ENCODE results near the gene SAFB2.

The SAFB2 gene

DNA sequence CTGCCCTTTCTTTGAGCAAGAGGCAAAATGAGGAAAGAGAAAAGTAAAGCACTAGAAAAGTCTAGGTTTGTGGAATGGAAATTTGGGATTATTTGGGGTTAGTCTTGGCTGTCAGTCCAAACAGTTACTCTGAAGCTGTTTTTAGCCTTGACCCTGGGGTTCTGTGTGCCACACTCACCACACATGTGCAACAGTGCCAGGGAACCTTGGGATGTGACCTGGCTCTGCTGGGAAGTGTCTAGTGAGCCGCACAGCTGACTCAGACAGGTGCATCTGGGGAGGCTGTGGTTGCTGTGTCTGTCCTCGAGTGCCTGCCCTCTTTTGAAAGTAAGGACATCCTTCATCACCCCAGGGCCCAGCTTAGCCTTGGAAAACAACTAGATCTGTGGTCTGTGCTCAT lies 41.9 kb upstream of the SAFB2 start:
- TF ChIP-seq, protein P1, sequence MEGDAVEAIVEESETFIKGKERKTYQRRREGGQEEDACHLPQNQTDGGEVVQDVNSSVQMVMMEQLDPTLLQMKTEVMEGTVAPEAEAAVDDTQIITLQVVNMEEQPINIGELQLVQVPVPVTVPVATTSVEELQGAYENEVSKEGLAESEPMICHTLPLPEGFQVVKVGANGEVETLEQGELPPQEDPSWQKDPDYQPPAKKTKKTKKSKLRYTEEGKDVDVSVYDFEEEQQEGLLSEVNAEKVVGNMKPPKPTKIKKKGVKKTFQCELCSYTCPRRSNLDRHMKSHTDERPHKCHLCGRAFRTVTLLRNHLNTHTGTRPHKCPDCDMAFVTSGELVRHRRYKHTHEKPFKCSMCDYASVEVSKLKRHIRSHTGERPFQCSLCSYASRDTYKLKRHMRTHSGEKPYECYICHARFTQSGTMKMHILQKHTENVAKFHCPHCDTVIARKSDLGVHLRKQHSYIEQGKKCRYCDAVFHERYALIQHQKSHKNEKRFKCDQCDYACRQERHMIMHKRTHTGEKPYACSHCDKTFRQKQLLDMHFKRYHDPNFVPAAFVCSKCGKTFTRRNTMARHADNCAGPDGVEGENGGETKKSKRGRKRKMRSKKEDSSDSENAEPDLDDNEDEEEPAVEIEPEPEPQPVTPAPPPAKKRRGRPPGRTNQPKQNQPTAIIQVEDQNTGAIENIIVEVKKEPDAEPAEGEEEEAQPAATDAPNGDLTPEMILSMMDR (IDR thresholded peaks at IDR 0.05; ENCODE audit: extremely low read depth, missing control alignments) = no peak
- no peak for DNase-seq (ENCODE audit: low spot score)

GRCh38 chr19:5663904-5664303 lies 41.3 kb upstream of the SAFB2 start:
- no peak for DNase-seq (ENCODE audit: low spot score)
- TF ChIP-seq, protein P1 (IDR thresholded peaks at IDR 0.05; ENCODE audit: extremely low read depth, missing control alignments) = no peak

DNA sequence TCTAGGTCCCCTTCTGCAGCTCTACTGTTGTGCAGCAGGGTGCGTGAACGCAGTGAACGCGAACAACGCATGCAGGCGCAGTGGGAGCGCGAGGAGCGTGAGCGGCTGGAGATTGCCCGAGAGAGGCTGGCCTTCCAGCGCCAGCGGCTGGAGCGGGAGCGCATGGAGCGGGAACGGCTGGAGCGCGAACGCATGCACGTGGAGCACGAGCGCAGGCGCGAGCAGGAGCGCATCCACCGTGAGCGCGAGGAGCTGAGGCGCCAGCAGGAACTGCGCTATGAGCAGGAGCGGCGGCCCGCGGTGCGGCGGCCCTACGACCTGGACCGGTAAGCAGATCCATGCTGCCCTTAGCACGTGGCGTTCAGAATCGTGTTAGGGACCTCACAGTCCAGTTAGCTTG lies 38.9 kb upstream of the SAFB2 start:
- TF ChIP-seq, protein P1 (IDR thresholded peaks at IDR 0.05; ENCODE audit: extremely low read depth, missing control alignments) = no peak
- DNase-seq (ENCODE audit: low spot score) = no peak

- no peak for DNase-seq (ENCODE audit: low spot score)
- TF ChIP-seq, protein P1 (IDR thresholded peaks at IDR 0.05; ENCODE audit: extremely low read depth, missing control alignments) = no peak
Observed at GRCh38 chr19:5655412-5655811, 32.8 kb upstream of the SAFB2 start.

GRCh38 chr19:5654931-5655330 lies 32.4 kb upstream of the SAFB2 start:
- no peak for DNase-seq (ENCODE audit: low spot score)
- TF ChIP-seq, protein P1 (IDR thresholded peaks at IDR 0.05; ENCODE audit: extremely low read depth, missing control alignments) = no peak

DNA sequence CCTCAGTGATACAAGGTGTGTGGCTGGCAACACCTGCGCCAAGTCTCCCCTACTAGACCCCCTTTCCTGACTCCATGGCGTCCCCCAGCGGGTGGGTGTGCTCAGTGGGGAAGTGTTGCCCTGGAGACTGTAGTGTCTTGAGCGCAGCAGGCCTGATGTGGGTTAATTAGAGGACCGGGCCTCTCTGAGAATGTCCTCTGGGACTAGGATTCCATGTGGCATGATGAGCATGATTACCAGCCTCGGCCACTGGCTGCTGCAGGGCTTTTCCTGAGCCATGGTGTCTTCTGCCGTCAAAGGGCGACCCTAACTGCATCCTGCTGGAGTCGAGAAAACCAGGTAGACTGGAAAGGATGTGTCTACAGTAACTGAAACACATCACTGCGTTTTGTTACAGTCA lies 29.7 kb upstream of the SAFB2 start:
- DNase-seq (ENCODE audit: low spot score) = no peak
- TF ChIP-seq, protein P1 (IDR thresholded peaks at IDR 0.05; ENCODE audit: extremely low read depth, missing control alignments) = no peak

DNA sequence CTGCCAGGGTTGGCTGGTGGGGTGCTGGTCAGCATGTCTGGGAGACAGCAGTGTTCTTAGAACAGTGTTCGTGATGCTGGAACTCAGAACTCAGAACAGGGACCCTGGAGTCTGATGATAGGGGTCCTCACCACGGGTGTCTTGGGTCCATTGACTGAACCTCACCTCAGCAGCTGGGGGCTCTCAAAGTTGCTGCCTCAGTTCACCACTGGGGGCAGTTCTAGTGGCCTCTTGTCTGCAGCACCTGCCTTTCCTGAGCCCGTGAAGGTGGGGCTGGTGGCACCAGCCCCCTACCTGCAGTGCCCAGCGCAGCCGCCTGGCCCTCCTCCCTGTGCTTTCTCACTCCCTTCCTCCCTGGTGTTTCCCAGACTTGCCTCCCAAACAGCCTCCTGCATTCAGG lies 28.8 kb upstream of the SAFB2 start:
- TF ChIP-seq, protein P1 (IDR thresholded peaks at IDR 0.05; ENCODE audit: extremely low read depth, missing control alignments) = no peak
- DNase-seq (ENCODE audit: low spot score) = no peak

Data from GM20000 (cell line).